LNCAP (cell line): ENCODE data around the gene SLX4IP.

Experiments
- CTCF ChIP-seq: fragments of 450-650 bp; IDR thresholded peaks from 2 replicates; pipeline ENCODE4 v1.5.1; 2017; ENCODE audit warnings: mild to moderate bottlenecking

Gene SLX4IP

GRCh38 chr20:10639737-10640556, 204.8 kb downstream of the SLX4IP start:
- no peak for TF ChIP-seq CTCF

GRCh38 chr20:10640897-10641296, 205.8 kb downstream of the SLX4IP start:
- TF ChIP-seq CTCF, result no peak

GRCh38 chr20:10641467-10641866, 206.4 kb downstream of the SLX4IP start:
- TF ChIP-seq CTCF, result no peak

- no peak for TF ChIP-seq CTCF
Measured at GRCh38 chr20:10641893-10642292, 206.8 kb downstream of the SLX4IP start.

GRCh38 chr20:10642856-10643559, 207.9 kb downstream of the SLX4IP start:
- TF ChIP-seq CTCF, result no peak

GRCh38 chr20:10643560-10643873, 208.4 kb downstream of the SLX4IP start:
- no peak for TF ChIP-seq CTCF

GRCh38 chr20:10644458-10645204, 209.5 kb downstream of the SLX4IP start:
- TF ChIP-seq CTCF, result no peak
